D341Med (cell line): ENCODE measurements around the gene FAM53B.

Experiments
- DNase-seq: peaks from one replicate; pipeline ENCODE4 v3.0.0; 2012; ENCODE audit warnings: low spot score

FAM53B gene

GRCh38 chr10:124608093-124608721 lies 136.0 kb downstream of the FAM53B start:
- no peak for DNase-seq

DNA sequence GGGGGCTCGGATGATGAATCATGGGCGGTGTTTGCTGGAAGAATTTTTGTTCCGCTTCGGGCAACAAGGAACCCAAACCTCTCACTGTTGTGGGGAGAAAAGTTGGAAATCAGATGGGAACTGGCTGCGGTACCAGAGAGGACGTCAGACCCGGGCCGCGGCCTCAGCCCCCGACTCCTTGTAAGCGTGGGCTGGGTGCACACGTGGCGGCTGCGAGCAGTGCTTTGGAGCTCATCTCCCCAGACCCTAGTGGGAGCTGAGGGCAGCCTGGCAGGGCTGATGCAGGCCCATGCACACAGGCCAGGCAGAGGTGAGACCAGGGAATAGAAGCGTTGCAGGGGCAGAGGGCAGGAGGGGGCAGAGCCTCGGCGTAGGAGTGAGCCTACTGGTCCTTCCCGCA lies 136.5 kb downstream of the FAM53B start:
- no peak for DNase-seq

- DNase-seq = no peak
Observed at GRCh38 chr10:124606822-124607221, 137.4 kb downstream of the FAM53B start.

GRCh38 chr10:124605856-124606812 lies 138.0 kb downstream of the FAM53B start:
- DNase-seq = no peak

DNA sequence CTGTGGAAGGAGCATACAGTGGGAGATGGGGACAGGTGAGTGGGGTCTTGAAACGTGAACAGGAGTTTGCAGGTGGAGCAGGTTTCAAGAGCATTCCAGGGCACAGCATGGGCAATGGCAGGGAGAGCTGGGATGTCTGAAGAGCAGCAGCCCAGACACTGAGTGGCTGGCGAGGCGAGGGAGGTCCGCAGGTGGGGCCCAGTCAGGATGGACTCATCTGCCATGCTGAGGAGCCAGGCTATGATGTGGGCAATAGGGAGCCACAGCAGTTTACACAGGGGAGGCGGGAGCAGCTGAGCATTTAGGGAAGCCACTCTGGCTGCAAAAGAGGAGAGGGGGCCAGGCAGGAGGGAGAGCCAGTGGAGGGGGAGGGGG lies 138.7 kb downstream of the FAM53B start:
- DNase-seq = no peak

DNA sequence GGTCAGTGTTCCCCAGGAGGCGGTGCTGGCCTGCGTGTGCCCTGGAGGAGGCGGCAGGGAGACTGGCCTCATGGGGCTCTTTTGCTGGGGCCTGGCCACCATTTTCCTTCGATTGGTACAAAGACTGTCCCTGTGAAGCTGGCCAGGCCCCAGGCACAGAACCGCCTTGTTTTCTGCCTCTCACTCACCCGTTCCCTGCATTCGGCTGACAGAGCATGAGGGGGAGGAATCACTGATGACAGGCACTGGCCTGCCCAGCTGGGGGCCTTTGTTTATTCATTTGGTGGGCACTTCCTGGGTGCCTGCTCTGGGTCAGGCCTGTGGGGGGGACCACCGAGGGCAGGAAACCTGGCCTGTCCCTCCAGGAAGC lies 139.2 kb downstream of the FAM53B start:
- no peak for DNase-seq

DNA sequence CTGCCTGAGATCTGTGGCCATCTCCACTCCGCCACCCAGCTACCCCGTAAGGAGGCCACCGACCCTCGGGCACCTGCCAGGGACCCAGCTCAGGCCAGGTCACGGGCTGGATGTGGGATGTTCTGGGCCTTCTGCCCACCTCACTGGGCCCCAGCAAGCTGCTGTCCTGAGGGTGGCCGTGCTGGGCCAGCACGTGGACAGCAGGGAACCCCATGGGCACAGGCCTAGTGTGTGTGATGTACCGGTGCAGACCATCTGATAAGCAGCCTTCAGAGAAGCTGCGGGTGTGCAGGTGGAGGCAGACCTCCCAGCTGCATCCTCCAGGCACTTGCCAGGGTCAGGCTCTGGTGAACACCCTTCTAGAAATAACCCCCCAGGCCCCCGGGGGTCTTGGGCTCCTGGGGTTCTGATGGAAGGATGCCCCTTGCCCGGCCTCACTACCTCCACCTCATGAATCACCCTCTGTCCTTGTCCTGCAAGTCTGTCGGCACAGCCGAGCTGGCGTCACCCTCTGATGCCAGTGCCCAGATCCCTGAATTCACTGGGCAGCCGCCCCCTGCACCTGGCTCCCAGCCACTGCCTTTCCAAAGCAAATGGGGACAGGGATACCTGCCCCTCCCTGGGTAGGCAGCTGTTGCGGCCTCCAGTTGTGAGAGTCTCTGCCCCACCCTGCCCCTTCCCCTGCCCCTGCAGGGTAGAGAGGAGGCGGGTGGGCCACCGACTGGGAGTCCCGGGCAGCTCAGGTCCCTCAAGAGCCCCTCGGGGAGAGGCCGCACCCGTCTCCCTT lies 139.8 kb downstream of the FAM53B start:
- no peak for DNase-seq

DNA sequence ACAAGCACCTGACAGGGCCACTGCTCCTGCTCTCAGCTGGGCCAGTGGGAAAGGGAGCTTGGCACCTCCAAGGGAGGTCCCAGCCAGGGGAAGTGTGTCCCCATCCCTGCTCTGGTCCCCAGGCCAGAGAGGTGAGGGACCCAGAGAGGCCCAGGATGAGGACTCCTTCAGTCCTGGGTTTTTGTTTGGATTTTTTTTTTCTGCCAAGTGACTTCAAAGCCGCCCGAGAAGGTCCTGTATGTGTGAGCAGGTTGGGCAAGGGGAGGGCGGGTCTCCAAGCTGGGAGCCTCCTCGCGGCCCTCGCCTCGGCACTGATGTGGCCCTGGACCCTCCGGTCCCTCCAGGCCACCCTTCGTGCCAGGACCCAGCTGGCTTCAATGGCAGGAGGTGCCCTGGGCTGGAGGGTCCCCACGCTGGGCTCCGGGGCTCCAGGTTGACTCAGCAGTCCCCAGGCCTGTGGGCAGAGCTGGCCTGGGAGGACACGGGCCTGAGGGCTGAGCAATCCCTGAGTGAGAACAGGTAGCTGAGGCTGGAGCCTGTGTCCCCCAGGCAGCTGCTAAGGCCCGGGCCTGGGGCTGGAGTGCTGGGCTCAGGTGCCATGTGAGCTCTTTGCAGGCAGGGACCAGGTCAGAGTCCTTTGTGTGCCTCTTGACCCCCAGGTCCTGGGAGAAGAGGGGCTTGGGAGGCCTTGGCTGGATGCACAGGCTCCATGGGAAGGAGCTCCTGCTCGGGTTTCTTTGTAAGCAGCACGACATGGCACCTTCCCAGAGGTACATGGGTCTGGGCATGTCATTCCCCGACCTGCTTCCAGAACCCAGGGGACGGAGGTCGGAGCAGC lies 140.6 kb downstream of the FAM53B start:
- DNase-seq = no peak

DNA sequence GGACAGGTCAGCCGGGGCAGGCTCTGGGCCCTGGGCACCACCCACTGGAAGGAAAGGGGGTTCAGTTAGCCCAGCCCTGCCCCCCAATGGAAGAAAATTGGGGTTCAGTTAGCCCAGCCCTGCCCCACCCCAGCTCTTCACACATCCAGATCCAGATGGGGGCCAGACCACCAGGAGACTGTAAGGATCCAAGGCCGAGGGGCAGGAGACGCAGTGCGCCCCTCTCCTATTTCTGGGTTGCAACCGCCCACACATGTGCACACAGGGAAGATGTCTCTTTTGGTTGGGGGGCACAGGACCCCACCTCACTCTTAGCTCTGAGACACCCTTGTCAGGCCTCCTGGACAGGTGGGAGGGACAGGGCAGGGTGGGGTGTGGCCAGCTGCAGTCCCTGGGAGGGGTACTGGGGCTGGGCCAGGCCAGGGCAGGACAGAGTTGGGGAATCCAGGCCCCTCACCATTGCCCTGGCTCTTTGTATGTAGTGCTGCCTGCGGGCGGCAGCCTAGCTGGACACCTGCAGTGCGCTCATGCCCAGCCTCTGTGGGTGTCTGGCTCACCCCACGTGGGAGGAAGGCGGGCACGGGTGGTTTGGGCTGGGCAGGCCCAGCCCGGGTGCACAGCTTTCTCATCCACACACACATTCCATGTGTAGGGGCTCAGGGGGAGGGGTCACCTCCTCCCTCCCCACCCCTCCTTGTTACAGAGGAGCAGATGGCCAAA lies 141.4 kb downstream of the FAM53B start:
- no peak for DNase-seq

DNA sequence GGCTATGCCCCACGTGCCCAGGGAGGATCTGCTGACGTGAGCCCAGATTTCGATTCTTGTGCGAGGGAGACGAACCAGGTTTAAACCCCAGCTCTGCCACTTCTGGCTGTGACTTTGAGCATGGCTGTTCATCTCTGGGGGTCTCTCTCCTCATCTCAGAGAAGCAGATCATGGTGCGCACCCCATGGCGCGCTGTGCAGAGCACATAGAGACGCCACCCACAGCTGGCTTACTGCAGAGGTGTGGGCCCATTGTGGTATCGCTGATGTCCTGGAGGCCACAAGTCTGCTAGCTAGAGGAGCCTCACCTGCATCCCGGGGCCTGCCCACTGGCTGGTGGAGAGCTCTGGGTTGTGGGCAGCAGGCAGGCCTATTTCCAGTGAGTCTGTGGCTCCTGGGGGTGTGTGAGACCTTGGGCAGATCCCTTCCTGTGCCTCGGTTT lies 142.0 kb downstream of the FAM53B start:
- DNase-seq = no peak

DNA sequence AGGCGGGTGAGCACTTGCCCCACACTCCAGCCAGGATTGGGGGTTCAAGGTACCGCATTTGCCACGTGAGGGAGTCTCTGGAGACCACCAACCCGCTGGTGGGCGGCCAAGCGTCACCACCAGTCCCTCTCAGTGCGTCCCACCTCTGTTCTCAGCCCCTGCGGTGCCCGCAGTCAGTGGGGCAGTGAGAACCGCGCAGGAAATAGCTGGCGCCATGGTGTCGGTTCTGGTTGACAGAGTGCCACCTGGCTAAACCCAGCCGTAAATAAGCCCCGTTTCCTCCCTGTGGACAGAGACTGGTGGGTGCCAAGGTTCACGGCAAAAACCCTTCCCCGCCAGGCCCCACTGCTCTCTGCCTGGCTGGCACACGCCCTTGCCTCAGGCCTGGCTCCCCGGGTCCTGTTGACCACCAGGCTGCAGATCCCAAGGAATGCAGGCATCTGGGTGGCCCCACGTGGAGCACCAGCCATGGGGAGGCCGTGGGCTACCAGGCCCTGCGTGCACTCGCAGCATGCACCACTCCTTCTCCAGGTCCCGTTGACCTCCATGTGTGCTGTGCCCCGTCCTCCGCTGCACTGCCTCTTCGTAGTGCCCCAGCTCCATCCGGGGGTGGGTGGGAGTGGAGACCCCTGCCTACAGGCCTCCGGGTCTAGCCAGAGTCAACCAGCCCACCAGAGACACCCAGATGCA lies 142.6 kb downstream of the FAM53B start:
- no peak for DNase-seq

DNA sequence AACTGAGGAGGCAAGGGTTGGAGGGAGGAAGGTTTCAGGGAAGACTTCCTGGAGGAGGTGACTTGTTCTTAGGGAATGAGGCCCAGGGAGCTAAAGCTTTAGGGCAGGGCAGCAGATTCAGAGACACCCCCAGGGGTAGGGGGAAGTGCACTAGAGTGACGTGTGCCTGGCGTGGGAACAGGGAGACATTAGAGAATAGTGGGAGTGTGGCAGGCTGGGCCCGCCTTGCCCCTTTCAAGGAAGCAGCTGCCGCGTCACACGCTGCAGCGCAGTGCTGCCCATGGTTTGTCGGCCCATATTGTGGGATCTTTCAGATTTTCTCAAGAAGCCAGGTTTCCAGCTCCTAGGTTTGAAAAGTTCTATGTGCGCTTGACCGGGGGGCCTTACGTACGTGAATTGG lies 143.2 kb downstream of the FAM53B start:
- no peak for DNase-seq

DNA sequence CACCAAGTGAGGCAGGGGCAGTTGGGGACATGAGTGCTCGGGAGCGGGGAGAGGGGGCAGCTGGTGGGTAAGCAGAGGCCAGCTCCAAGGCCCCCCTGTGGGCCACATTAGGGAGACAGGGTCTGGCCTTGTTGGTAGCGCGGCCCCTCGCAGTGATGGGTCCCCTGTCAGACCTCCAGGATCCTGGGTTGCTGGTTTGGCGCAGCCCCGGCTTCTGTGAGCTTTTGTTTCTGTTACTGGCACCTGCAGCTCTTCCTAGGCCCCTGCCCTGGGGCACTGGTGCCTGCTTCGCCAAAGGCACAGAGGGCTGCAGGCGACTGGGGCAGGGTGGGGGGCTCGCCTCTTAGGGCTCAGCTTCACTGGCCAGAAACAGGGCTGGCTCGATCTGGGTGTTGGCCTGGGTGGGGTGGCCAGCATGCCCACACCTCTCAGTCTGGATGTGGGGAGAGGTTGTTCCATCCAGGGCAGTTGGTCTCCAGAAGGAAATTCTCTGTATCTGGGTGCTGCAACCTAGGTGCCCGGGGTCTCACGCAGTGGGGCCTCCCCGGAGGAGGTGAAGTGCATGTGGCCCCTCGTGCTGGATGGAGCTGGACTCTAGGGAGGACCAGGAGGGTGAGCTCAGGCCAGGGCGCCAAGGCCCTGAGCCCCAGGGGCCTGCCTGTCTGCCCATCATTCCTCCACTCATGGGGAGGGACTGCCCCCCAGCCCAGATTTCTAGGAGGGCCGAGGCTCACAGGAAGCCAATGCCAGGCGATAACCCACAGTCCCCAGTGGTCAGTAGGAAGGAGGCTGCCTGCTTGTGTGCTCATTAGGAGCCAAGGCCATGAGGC lies 143.9 kb downstream of the FAM53B start:
- DNase-seq = no peak

GRCh38 chr10:124599588-124600050 lies 144.6 kb downstream of the FAM53B start:
- DNase-seq = no peak

DNA sequence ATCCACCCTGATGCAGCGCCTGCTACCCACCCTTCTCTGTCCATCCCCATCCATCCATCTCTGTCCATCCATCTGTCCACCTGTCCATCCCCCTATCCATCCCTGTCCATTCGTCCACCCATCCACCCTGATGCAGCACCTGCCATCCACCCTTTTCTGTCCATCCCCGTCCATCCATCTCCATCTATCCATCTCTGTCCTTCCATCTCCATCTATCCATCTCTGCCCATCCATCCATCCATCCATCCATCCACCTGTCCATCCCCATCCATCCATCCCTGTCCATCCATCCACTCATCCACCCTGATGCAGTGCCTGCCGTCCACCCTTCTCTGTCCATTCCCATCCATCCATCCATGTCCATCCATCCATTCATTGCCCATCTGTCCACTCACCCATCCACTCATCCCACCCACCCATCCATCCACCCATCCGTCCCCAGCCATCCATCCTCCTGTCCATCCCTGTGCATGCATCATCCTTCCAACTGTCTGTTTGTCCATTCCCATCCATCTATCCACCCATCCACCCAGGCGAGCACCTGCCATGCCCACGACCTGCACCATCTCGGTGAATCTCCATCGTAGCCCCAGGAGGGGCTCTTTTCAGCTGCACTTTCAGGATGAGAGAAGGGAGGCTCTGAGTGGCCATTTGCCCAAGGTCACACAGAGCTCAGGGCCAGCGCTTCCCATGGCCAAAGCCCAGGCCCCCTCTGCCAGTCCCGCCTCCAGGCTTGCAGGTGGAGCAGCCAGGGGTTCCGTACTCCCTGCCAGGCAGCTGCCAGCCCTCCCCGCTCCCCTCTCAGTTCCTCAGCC lies 145.2 kb downstream of the FAM53B start:
- no peak for DNase-seq

DNA sequence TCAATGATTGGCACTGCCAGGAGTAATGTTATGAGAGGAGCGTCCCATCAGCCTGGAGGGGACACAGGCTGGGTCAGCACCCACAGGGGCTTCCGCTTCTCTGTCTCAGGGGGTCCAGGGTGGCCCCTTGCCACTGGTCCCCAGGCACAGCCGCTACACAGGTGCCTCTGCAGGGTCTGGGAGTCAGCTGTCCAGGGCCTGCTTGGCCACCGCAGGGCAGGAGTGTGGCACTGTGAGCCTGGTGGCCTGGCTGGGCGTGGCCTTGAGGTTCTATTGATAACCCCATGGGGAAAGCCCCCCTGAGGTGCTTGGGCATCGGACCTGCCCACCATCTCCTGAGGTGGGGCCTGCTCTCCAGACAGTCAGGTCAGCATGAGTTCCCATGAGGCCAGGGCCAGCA lies 146.0 kb downstream of the FAM53B start:
- no peak for DNase-seq

DNA sequence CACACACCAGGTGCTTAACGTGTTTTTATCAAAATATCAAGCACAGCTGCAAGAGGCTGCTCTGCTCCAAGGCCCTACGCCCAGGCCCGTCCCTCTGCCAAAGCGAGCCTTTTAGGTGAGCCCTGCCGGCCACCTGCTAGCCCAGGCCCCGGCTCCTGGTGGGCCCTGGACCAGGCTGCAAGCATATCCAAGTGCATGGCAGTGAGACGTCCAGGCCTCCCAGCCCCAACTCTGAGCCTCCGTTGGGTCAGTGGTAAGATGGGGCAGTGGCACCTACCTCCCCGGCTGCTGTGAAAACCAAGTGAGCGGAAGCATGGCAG lies 146.4 kb downstream of the FAM53B start:
- no peak for DNase-seq

- no peak for DNase-seq
Observed at GRCh38 chr10:124596962-124597845, 147.0 kb downstream of the FAM53B start.
